ENCODE measurements around the gene RRAGA. TPM values are rescaled to one million over a fixed set of nuclear protein-coding genes. Genes with fewer than 3 reads are reported as not detected.

The RRAGA gene
- total RNA-seq, 4 donors from 2014 or later: 37.4 to 61.6 (median 57.8) TPM

DNA sequence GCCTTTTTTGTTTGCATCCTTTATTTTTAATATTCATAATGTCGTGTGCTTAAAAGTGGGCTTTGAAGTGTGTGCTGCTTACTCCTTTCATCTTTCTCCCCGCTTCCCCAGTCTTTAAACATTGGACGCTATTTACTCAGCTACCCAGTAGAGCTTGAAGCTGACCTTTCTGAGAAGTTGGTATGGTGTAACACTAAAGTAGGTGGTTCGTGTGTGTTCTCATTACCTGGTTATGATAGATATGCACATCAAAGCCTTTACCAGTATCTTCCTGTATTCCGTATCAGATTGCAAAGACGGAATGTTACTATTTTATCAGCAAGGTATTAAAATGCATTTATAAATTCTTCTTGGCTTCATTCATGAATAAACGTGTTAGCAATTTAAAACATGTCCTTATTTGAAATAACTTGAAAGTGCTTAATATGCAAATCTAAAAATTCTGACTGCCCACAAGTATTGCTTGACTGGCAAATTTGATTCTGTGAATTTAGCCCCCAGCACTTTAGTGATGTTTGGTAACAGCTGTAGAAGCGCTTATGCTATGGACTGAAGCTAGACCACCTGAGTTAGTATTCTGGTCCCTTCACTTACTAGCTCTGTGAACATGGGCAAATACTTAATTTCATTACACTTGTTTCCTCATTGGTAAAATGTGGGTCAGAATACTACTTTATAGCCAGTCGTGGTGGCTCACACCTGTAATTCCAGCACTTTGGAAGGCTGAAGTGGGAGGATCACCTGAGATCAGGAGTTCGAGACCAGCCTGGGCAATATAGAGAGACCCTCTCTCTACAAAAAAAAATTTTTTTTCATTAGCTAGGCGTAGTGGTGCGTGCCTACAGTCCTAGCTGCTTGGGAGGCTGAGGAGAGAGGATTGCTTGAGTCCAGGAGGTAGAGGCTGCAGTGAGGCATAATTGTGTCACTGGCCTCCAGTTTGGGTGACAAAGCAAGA lies 1.7 kb downstream of the RRAGA start:
- WGBS: 53% methylated on average over 12 of the region's 12 CpGs
- DNase-seq (ENCODE audit: low spot score in 2 of 2): no peak
- TF ChIP-seq, protein P1, sequence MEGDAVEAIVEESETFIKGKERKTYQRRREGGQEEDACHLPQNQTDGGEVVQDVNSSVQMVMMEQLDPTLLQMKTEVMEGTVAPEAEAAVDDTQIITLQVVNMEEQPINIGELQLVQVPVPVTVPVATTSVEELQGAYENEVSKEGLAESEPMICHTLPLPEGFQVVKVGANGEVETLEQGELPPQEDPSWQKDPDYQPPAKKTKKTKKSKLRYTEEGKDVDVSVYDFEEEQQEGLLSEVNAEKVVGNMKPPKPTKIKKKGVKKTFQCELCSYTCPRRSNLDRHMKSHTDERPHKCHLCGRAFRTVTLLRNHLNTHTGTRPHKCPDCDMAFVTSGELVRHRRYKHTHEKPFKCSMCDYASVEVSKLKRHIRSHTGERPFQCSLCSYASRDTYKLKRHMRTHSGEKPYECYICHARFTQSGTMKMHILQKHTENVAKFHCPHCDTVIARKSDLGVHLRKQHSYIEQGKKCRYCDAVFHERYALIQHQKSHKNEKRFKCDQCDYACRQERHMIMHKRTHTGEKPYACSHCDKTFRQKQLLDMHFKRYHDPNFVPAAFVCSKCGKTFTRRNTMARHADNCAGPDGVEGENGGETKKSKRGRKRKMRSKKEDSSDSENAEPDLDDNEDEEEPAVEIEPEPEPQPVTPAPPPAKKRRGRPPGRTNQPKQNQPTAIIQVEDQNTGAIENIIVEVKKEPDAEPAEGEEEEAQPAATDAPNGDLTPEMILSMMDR (IDR thresholded peaks at IDR 0.05): no peak
- no peak for TF ChIP-seq EP300 (IDR thresholded peaks at IDR 0.05)
- TF ChIP-seq POLR2AphosphoS5 (IDR thresholded peaks at IDR 0.05): no peak
- no peak for TF ChIP-seq POLR2A (IDR thresholded peaks at IDR 0.05)
- Histone ChIP-seq H3K27me3 (no peaks in the 10 kb centered on the region), H3K36me3 (no peaks in the 10 kb centered on the region), H3K9me3 (no peaks in the 10 kb centered on the region), H3K4me1 (peaks cover 44% of the 10 kb centered on the region), H3K27ac (no peak overlapping the region), H3K4me3 (peak overlapping the region; percentile 97)

DNA sequence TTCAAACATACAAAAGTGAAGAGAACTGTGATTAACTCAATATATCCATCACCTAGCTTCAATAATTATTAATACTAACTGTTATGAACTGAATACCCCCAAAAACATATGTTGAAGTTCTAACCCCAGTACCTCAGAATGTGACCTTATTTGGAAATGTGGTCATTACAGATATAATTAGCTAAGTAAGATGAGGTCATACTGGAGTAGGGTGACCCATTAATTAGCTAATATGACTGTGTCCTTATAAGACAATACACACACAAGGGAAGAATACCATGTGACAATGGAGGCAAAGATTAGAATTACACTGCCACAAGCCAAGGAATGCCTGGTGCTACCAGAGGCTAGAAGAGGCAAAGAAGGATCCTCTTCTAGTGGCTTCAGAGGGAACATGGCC lies 7.8 kb downstream of the RRAGA start:
- peaks cover 13% of the 10 kb centered on the region for H3K4me1 ChIP-seq
- TF ChIP-seq, protein P1 (IDR thresholded peaks at IDR 0.05): no peak
- TF ChIP-seq POLR2AphosphoS5 (IDR thresholded peaks at IDR 0.05): no peak
- TF ChIP-seq POLR2A (IDR thresholded peaks at IDR 0.05): no peak
- no peak for TF ChIP-seq EP300 (IDR thresholded peaks at IDR 0.05)
- DNase-seq (ENCODE audit: low spot score in 2 of 2): no peak
- no peak overlapping the region for H3K4me3 ChIP-seq
- peaks cover 35% of the 10 kb centered on the region for H3K36me3 ChIP-seq
- H3K27me3 ChIP-seq: no peaks in the 10 kb centered on the region
- H3K9me3 ChIP-seq: no peaks in the 10 kb centered on the region
- H3K27ac ChIP-seq: no peak overlapping the region

DNA sequence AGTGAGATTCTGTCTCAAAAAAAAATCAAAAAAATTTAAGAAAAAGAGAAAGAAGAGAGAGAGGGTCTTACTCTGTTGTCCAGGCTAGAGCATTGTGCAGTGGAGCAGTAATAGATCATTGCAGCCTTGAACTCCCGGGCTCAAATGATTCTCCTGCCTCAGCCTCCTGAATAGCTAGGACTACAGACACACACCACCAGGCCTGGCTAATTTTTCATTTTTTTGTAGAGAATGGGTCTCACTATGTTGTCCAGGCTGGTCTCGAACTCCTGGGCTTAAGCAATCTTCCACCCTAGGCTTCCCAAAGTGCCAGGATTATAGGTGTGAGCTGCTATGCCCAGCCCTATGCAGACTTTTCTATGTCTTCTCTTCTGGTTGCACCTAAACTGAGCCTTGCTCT lies 25.0 kb downstream of the RRAGA start:
- no peaks in the 10 kb centered on the region for H3K27me3 ChIP-seq
- H3K27ac ChIP-seq: no peak overlapping the region
- WGBS: 92% methylated on average over 2 of the region's 2 CpGs
- TF ChIP-seq POLR2AphosphoS5 (IDR thresholded peaks at IDR 0.05) (no peak), POLR2A (IDR thresholded peaks at IDR 0.05) (no peak), EP300 (IDR thresholded peaks at IDR 0.05) (no peak)
- TF ChIP-seq, protein P1 (IDR thresholded peaks at IDR 0.05): no peak
- no peak for DNase-seq (ENCODE audit: low spot score in 2 of 2)
- no peaks in the 10 kb centered on the region for H3K4me1 ChIP-seq
- no peak overlapping the region for H3K4me3 ChIP-seq
- peaks cover 78% of the 10 kb centered on the region for H3K36me3 ChIP-seq
- H3K9me3 ChIP-seq: no peaks in the 10 kb centered on the region

DNA sequence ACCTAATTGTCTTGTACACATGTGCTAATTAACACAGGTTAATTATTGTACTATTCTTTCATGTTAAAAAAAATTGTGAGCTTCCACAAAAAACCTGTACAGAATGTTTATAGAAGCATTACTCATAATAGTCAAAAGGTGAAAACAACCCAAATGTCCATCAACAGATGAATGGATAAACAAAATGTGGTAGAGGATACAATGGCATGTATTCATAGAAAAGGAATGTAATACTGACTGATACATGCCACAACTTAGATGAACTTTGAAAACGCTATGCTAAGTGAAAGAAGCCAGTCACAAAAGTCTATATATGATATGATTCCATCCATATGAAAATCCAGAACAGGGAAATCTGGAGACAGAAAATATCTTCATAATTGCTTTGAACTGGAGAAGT lies 25.6 kb downstream of the RRAGA start:
- H3K27me3 ChIP-seq: no peaks in the 10 kb centered on the region
- no peak overlapping the region for H3K27ac ChIP-seq
- no peaks in the 10 kb centered on the region for H3K9me3 ChIP-seq
- 58% methylated on average over 1 of the region's 1 CpG for WGBS
- DNase-seq (ENCODE audit: low spot score in 2 of 2): no peak
- TF ChIP-seq EP300 (IDR thresholded peaks at IDR 0.05) (no peak), POLR2AphosphoS5 (IDR thresholded peaks at IDR 0.05) (no peak), POLR2A (IDR thresholded peaks at IDR 0.05) (no peak)
- TF ChIP-seq, protein P1 (IDR thresholded peaks at IDR 0.05): no peak
- H3K4me3 ChIP-seq: no peak overlapping the region
- peaks cover 77% of the 10 kb centered on the region for H3K36me3 ChIP-seq
- H3K4me1 ChIP-seq: no peaks in the 10 kb centered on the region

DNA sequence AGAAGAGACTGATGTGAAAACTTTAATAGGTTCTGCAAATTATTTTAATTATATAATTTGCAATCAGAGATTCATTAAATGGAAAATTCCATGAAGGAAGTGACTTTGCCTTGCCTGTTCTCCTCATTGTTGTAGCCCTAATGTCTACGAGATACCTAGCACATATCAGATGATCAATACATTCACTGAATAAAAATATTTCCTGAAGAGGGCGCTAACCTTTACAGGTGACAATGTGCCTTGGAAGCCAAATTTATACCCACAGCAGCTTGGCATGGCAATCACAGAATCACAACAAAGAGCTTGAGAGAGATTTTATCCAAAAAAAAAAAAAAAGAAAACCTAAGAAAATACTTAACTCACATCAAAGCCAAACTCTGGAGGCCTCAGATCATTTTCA lies 36.1 kb downstream of the RRAGA start:
- Histone ChIP-seq H3K27ac (no peak overlapping the region), H3K9me3 (no peaks in the 10 kb centered on the region), H3K4me1 (no peaks in the 10 kb centered on the region), H3K27me3 (no peaks in the 10 kb centered on the region), H3K36me3 (peaks cover 72% of the 10 kb centered on the region), H3K4me3 (no peak overlapping the region)
- TF ChIP-seq, protein P1 (IDR thresholded peaks at IDR 0.05): peak in 1 of 2 donors; percentile 24
- no peak for TF ChIP-seq POLR2AphosphoS5 (IDR thresholded peaks at IDR 0.05)
- no peak for DNase-seq (ENCODE audit: low spot score in 2 of 2)
- WGBS: 43% methylated on average over 2 of the region's 2 CpGs

All from suprapubic skin (tissue), 4 donors.